SK-N-SH (cell line): ENCODE data around the gene RCAN2. TPM values are rescaled to one million over a fixed set of nuclear protein-coding genes. Genes with fewer than 3 reads are reported as not detected.

Source experiments
- CTCF ChIA-PET: fragments of 300-600, 350-600 bp; formaldehyde crosslinking; extraction: SDS; loops from one replicate; lab custom pipeline; 2021; lab: Yijun Ruan, JAX
- POLR2A ChIA-PET: fragments of 350-600 bp; sonication (Branson Sonifier 250); formaldehyde crosslinking; extraction: SDS; loops from one replicate; lab custom pipeline; 2020; ENCODE audit warnings: antibody characterized with exemption, inconsistent platforms; lab: Yijun Ruan, JAX
- DNase-seq: peaks from one replicate; pipeline ENCODE4 v3.0.0; 2012
- H2AFZ ChIP-seq: fragments of 200-600 bp; sonication (generic); 2 replicates; pipeline ENCODE4 v1.8.1; 2016; ENCODE audit warnings: antibody characterized with exemption, mild to moderate bottlenecking, low read depth
- H3F3A ChIP-seq: fragments of 200-600 bp; sonication (generic); replicated peaks from 2 replicates; pipeline ENCODE3; 2016; ENCODE audit warnings: antibody characterized with exemption, mild to moderate bottlenecking; ENCODE audit not compliant: insufficient read depth
- H3K27ac ChIP-seq, 2 experiments: fragments of 200-500 bp in 1 of 2; fragments of 200-600 bp in 1 of 2; sonication (Bioruptor generic) in 1 of 2; sonication (generic), shearing (Covaris generic) in 1 of 2; 2 replicates each; pipeline versions ENCODE4 v1.5.1 to v1.6.1; 2014 to 2016; ENCODE audit warnings: low read depth in 2 of 2, inconsistent platforms in 1 of 2, low read length in 1 of 2, mild to moderate bottlenecking in 1 of 2, mixed read lengths in 1 of 2
- H3K27me3 ChIP-seq: fragments of 200-600 bp; sonication (generic), shearing (Covaris generic); 2 replicates; pipeline ENCODE4 v1.6.1; 2016; ENCODE audit warnings: mixed run types; ENCODE audit not compliant: insufficient read depth
- H3K36me3 ChIP-seq, 2 experiments: fragments of 200-500 bp in 1 of 2; fragments of 200-600 bp in 1 of 2; sonication (Bioruptor generic) in 1 of 2; sonication (generic) in 1 of 2; replicated peaks in 1 of 2; 2 replicates each; pipeline versions ENCODE3 to v1.5.1; 2014 to 2016; ENCODE audit warnings: low read length in 1 of 2, mild to moderate bottlenecking in 1 of 2; ENCODE audit not compliant: insufficient read depth in 2 of 2, control insufficient read depth in 1 of 2
- H3K4me1 ChIP-seq, 2 experiments: fragments of 200-500 bp in 1 of 2; fragments of 200-600 bp in 1 of 2; sonication (Bioruptor generic) in 1 of 2; sonication (generic), shearing (Covaris generic) in 1 of 2; 2 replicates each; pipeline versions ENCODE4 v1.5.1 to v1.6.1; 2014 to 2016; ENCODE audit warnings: low read depth in 1 of 2, low read length in 1 of 2, mixed run types in 1 of 2; ENCODE audit not compliant: insufficient read depth in 2 of 2, control insufficient read depth in 1 of 2
- H3K4me2 ChIP-seq: fragments of 200-600 bp; sonication (generic), shearing (Covaris generic); 2 replicates; pipeline ENCODE4 v1.6.1; 2017; ENCODE audit warnings: mixed run types
- H3K4me3 ChIP-seq, 2 experiments: fragments of 200-500 bp in 1 of 2; fragments of 200-600 bp in 1 of 2; sonication (Bioruptor generic) in 1 of 2; sonication (generic), shearing (Covaris generic) in 1 of 2; 2 replicates each; pipeline versions ENCODE4 v1.5.1 to v1.8.1; 2014 to 2016; ENCODE audit warnings: low read depth in 2 of 2, inconsistent platforms in 1 of 2, low read length in 1 of 2, mild to moderate bottlenecking in 1 of 2, mixed read lengths in 1 of 2, moderate library complexity in 1 of 2
- H3K79me2 ChIP-seq: fragments of 200-600 bp; sonication (generic); 2 replicates; pipeline ENCODE4 v1.8.1; 2017; ENCODE audit warnings: mild to moderate bottlenecking; ENCODE audit not compliant: insufficient read depth
- H3K9ac ChIP-seq: fragments of 200-600 bp; sonication (generic); 2 replicates; pipeline ENCODE4 v1.6.1; 2017; ENCODE audit warnings: mixed run types
- H3K9me2 ChIP-seq: fragments of 200-600 bp; sonication (generic); 2 replicates; pipeline ENCODE4 v1.6.1; 2017; ENCODE audit warnings: mixed run types
- H3K9me3 ChIP-seq: fragments of 200-600 bp; sonication (generic); 2 replicates; pipeline ENCODE4 v1.6.1; 2017; ENCODE audit warnings: mixed run types, mild to moderate bottlenecking, moderate library complexity
- H4K20me1 ChIP-seq: fragments of 200-600 bp; sonication (generic); 2 replicates; pipeline ENCODE4 v1.6.1; 2017; ENCODE audit warnings: mild to moderate bottlenecking, mixed run types; ENCODE audit not compliant: insufficient read depth
- EP300 ChIP-seq, 2 experiments: IDR thresholded peaks; 2 replicates each; pipeline versions ENCODE4 v1.4.0 to v1.6.1; 2012; ENCODE audit warnings: borderline replicate concordance in 1 of 2, low read depth in 1 of 2, low read length in 1 of 2
- EZH2phosphoT487 ChIP-seq: fragments of 200-600 bp; sonication (generic); IDR thresholded peaks from 2 replicates; pipeline ENCODE4 v1.6.1; 2017; ENCODE audit warnings: low read depth, mixed run types, mild to moderate bottlenecking, antibody characterized with exemption, moderate library complexity, borderline replicate concordance
- FOSL2 ChIP-seq: IDR thresholded peaks from 2 replicates; pipeline ENCODE4 v1.4.0; 2012; ENCODE audit warnings: low read depth, mild to moderate bottlenecking, moderate library complexity, borderline replicate concordance
- POLR2AphosphoS5 ChIP-seq: IDR thresholded peaks from 2 replicates; pipeline ENCODE4 v1.6.1; 2012; ENCODE audit warnings: low read depth, low read length
- RAD21 ChIP-seq: IDR thresholded peaks from 2 replicates; pipeline ENCODE4 v1.6.1; 2012; ENCODE audit warnings: mild to moderate bottlenecking, low read length
- RFX5 ChIP-seq: IDR thresholded peaks from 2 replicates; pipeline ENCODE4 v1.6.1; 2012; ENCODE audit warnings: mild to moderate bottlenecking, improper control_type of control experiment, low read length
- TAF1 ChIP-seq: IDR thresholded peaks from 2 replicates; pipeline ENCODE4 v1.6.1; 2012; ENCODE audit warnings: low read depth, mild to moderate bottlenecking, low read length, moderate library complexity, borderline replicate concordance
- TCF12 ChIP-seq: IDR thresholded peaks from 2 replicates; pipeline ENCODE4 v1.4.0; 2012
- TEAD4 ChIP-seq: IDR thresholded peaks from 2 replicates; pipeline ENCODE4 v1.4.0; 2012; ENCODE audit warnings: mild to moderate bottlenecking, borderline replicate concordance; ENCODE audit not compliant: insufficient read depth
- YY1 ChIP-seq: IDR thresholded peaks from 2 replicates; pipeline ENCODE4 v1.4.0; 2012; ENCODE audit warnings: low read depth, mild to moderate bottlenecking
- WGBS: methylation state at CpG from one replicate; pipeline ENCODE4 v1.1.6; 2017; ENCODE audit warnings: low lambda C conversion rate; 5-methylcytosine and 5-hydroxymethylcytosine counted together
- polyA plus RNA-seq, 3 experiments: library from polyadenylated mRNA; depleted of rRNA; stranded (reverse); fragments of >200 nt; gene quantifications; 2 replicates each; pipeline ENCODE4 v1.2.3, GENCODE V29; 2012
- TF ChIP-seq, protein P1 (sequence below): IDR thresholded peaks from 2 replicates; pipeline ENCODE4 v1.6.1; 2012; ENCODE audit warnings: mild to moderate bottlenecking, low read depth, low read length, moderate library complexity
- TF ChIP-seq, protein P2 (sequence below): fragments of 150-350 bp; IDR thresholded peaks from 2 replicates; pipeline ENCODE4 v1.6.1; 2017; ENCODE audit warnings: antibody characterized with exemption, low read length, low read depth, borderline replicate concordance
- TF ChIP-seq, protein P3 (sequence below): IDR thresholded peaks from 2 replicates; pipeline ENCODE4; 2012
- TF ChIP-seq, protein P4 (sequence below): IDR thresholded peaks from 2 replicates; pipeline ENCODE4 v1.4.0; 2012; ENCODE audit warnings: low read depth, borderline replicate concordance
- TF ChIP-seq, protein P5 (sequence below): IDR thresholded peaks from 2 replicates; pipeline ENCODE4 v1.4.0; 2012; ENCODE audit warnings: low read depth
- TF ChIP-seq, protein P6 (sequence below): fragments of 150-350 bp; IDR thresholded peaks from 2 replicates; pipeline ENCODE4 v1.6.1; 2016; ENCODE audit warnings: mild to moderate bottlenecking, low read depth, low read length

RCAN2 gene
- polyA plus RNA-seq, 1 of the 3 experiments (the other 2 are of a cell fraction) = not detected

DNA sequence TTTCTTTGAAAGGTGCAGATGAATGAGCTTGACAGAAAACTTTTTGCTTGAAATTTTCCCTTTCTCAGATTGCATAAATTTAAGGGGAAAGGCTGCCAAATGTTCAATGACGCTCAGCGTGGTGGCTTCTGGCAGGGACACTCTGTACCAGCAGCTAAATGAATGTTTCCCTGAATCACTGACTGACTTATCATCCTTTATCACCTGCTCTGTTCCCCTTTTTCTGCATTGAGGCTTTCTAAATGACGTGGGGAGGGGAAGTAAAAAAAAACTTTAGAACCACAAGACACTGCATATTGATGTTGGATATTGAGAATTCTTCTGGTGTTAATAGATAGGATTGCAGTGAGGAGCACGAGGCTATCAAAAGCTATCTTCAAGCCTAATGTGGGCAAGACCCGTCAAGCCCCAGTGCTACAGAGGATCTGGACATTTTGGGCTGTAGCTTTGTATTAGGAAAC, 273.5 kb downstream of the RCAN2 start:
- POLR2A ChIA-PET = no interaction called here
- Histone ChIP-seq H3K4me3 (no peak overlapping the region), H3K27me3 (peaks cover 11% of the 10 kb centered on the region; the same call in 1 of the 2 replicates), H3K9me3 (no peaks in the 10 kb centered on the region), H3K9me2 (no peaks in the 10 kb centered on the region), H3K4me2 (no peak overlapping the region), H3K9ac (no peak overlapping the region), H3K4me1 (no peaks in the 10 kb centered on the region), H2AFZ (no peak overlapping the region), H3K27ac (no peak overlapping the region), H3K36me3 (no peaks in the 10 kb centered on the region), H3F3A (no peaks in the 10 kb centered on the region), H4K20me1 (no peaks in the 10 kb centered on the region), H3K79me2 (no peaks in the 10 kb centered on the region)
- TF ChIP-seq EP300 (IDR thresholded peaks at IDR 0.05; ENCODE audit: borderline replicate concordance in 1 of 2, low read depth in 1 of 2, low read length in 1 of 2) (no peak), RFX5 (no peak), TEAD4 (no peak), FOSL2 (no peak), POLR2AphosphoS5 (no peak), TCF12 (no peak), TAF1 (no peak), EZH2phosphoT487 (no peak), RAD21 (no peak), YY1 (no peak)
- TF ChIP-seq, protein P1, sequence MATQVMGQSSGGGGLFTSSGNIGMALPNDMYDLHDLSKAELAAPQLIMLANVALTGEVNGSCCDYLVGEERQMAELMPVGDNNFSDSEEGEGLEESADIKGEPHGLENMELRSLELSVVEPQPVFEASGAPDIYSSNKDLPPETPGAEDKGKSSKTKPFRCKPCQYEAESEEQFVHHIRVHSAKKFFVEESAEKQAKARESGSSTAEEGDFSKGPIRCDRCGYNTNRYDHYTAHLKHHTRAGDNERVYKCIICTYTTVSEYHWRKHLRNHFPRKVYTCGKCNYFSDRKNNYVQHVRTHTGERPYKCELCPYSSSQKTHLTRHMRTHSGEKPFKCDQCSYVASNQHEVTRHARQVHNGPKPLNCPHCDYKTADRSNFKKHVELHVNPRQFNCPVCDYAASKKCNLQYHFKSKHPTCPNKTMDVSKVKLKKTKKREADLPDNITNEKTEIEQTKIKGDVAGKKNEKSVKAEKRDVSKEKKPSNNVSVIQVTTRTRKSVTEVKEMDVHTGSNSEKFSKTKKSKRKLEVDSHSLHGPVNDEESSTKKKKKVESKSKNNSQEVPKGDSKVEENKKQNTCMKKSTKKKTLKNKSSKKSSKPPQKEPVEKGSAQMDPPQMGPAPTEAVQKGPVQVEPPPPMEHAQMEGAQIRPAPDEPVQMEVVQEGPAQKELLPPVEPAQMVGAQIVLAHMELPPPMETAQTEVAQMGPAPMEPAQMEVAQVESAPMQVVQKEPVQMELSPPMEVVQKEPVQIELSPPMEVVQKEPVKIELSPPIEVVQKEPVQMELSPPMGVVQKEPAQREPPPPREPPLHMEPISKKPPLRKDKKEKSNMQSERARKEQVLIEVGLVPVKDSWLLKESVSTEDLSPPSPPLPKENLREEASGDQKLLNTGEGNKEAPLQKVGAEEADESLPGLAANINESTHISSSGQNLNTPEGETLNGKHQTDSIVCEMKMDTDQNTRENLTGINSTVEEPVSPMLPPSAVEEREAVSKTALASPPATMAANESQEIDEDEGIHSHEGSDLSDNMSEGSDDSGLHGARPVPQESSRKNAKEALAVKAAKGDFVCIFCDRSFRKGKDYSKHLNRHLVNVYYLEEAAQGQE = no peak
- TF ChIP-seq, protein P2, sequence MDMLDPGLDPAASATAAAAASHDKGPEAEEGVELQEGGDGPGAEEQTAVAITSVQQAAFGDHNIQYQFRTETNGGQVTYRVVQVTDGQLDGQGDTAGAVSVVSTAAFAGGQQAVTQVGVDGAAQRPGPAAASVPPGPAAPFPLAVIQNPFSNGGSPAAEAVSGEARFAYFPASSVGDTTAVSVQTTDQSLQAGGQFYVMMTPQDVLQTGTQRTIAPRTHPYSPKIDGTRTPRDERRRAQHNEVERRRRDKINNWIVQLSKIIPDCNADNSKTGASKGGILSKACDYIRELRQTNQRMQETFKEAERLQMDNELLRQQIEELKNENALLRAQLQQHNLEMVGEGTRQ = no peak
- TF ChIP-seq, protein P3, sequence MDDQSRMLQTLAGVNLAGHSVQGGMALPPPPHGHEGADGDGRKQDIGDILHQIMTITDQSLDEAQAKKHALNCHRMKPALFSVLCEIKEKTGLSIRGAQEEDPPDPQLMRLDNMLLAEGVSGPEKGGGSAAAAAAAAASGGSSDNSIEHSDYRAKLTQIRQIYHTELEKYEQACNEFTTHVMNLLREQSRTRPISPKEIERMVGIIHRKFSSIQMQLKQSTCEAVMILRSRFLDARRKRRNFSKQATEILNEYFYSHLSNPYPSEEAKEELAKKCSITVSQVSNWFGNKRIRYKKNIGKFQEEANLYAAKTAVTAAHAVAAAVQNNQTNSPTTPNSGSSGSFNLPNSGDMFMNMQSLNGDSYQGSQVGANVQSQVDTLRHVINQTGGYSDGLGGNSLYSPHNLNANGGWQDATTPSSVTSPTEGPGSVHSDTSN = no peak
- TF ChIP-seq, protein P4, sequence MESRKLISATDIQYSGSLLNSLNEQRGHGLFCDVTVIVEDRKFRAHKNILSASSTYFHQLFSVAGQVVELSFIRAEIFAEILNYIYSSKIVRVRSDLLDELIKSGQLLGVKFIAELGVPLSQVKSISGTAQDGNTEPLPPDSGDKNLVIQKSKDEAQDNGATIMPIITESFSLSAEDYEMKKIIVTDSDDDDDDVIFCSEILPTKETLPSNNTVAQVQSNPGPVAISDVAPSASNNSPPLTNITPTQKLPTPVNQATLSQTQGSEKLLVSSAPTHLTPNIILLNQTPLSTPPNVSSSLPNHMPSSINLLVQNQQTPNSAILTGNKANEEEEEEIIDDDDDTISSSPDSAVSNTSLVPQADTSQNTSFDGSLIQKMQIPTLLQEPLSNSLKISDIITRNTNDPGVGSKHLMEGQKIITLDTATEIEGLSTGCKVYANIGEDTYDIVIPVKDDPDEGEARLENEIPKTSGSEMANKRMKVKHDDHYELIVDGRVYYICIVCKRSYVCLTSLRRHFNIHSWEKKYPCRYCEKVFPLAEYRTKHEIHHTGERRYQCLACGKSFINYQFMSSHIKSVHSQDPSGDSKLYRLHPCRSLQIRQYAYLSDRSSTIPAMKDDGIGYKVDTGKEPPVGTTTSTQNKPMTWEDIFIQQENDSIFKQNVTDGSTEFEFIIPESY = no peak
- TF ChIP-seq, protein P5, sequence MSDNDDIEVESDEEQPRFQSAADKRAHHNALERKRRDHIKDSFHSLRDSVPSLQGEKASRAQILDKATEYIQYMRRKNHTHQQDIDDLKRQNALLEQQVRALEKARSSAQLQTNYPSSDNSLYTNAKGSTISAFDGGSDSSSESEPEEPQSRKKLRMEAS = no peak
- TF ChIP-seq, protein P6, sequence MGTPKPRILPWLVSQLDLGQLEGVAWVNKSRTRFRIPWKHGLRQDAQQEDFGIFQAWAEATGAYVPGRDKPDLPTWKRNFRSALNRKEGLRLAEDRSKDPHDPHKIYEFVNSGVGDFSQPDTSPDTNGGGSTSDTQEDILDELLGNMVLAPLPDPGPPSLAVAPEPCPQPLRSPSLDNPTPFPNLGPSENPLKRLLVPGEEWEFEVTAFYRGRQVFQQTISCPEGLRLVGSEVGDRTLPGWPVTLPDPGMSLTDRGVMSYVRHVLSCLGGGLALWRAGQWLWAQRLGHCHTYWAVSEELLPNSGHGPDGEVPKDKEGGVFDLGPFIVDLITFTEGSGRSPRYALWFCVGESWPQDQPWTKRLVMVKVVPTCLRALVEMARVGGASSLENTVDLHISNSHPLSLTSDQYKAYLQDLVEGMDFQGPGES = no peak
- no peak for DNase-seq
- CTCF ChIA-PET = interaction anchor here (1.1 kb wide), 1 partner anchor 193 kb away, joined by 5 read pairs; no protein-coding TSS in a partner anchor
- 4% methylated on average over 5 of the region's 5 CpGs for WGBS
